ENCODE results near the gene SLC9A8.
"Not testable (repeated sequence)": the region's sequence is repeated elsewhere in the genome, so short reads cannot be mapped to it uniquely, and the experiment has no call there.

Gene SLC9A8

GRCh38 chr20:49893242-49894072 is 80.8 kb downstream of the SLC9A8 start:
- DNase-seq (ENCODE audit: low read depth in 3 of 3) = peak in 1 of 3 experiments; percentile 43

GRCh38 chr20:49894073-49894470 is 81.4 kb downstream of the SLC9A8 start:
- peak in 1 of 3 experiments; percentile 24 for DNase-seq (ENCODE audit: low read depth in 3 of 3)

- DNase-seq (ENCODE audit: low read depth in 3 of 3) = not testable (repeated sequence)
Measured at GRCh38 chr20:49895474-49896093, 83.0 kb downstream of the SLC9A8 start.

GRCh38 chr20:49896204-49896603 is 83.6 kb downstream of the SLC9A8 start:
- no peak for DNase-seq (ENCODE audit: low read depth in 3 of 3)

- DNase-seq (ENCODE audit: low read depth in 3 of 3) = no peak
Measured at GRCh38 chr20:49899541-49900383, 87.1 kb downstream of the SLC9A8 start.

GRCh38 chr20:49901588-49901987 is 89.0 kb downstream of the SLC9A8 start:
- DNase-seq (ENCODE audit: low read depth in 3 of 3) = no peak

- DNase-seq (ENCODE audit: low read depth in 3 of 3) = no peak
Measured at GRCh38 chr20:49904440-49905214, 92.0 kb downstream of the SLC9A8 start.

- DNase-seq (ENCODE audit: low read depth in 3 of 3) = no peak
Measured at GRCh38 chr20:49905415-49906091, 92.9 kb downstream of the SLC9A8 start.

- DNase-seq (ENCODE audit: low read depth in 3 of 3) = no peak
Measured at GRCh38 chr20:49906101-49906604, 93.5 kb downstream of the SLC9A8 start.

- no peak for DNase-seq (ENCODE audit: low read depth in 3 of 3)
Measured at GRCh38 chr20:49906615-49907154, 94.1 kb downstream of the SLC9A8 start.

- no peak for DNase-seq (ENCODE audit: low read depth in 3 of 3)
Measured at GRCh38 chr20:49907405-49908257, 95.0 kb downstream of the SLC9A8 start.

- DNase-seq (ENCODE audit: low read depth in 3 of 3) = no peak
Measured at GRCh38 chr20:49908258-49908565, 95.6 kb downstream of the SLC9A8 start.

GRCh38 chr20:49909499-49910339 is 97.1 kb downstream of the SLC9A8 start:
- no peak for DNase-seq (ENCODE audit: low read depth in 3 of 3)

GRCh38 chr20:49910340-49910706 is 97.7 kb downstream of the SLC9A8 start:
- DNase-seq (ENCODE audit: low read depth in 3 of 3) = no peak

- no peak for DNase-seq (ENCODE audit: low read depth in 3 of 3)
Measured at GRCh38 chr20:49913399-49914047, 100.9 kb downstream of the SLC9A8 start.

GRCh38 chr20:49914310-49915117 is 101.9 kb downstream of the SLC9A8 start:
- no peak for DNase-seq (ENCODE audit: low read depth in 3 of 3)

- DNase-seq (ENCODE audit: low read depth in 3 of 3) = peak in 1 of 3 experiments; percentile 24
Measured at GRCh38 chr20:49915118-49915379, 102.4 kb downstream of the SLC9A8 start.
